IMR-90 (cell line): ENCODE results near the gene ZNF217. TPM values are rescaled to one million over a fixed set of nuclear protein-coding genes. Genes with fewer than 3 reads are reported as not detected.

ENCODE experiments used
- ATAC-seq: fragments of 200-7000 bp; cut with Tn5 transposase; 2 replicates; pipeline ENCODE4 v1.9.1; 2020; ENCODE audit warnings: low read depth, mild to moderate bottlenecking, moderate library complexity
- BruUV-seq: library from RNA; stranded (reverse); fragments of 400-500 nt; replicated peaks from 2 replicates; lab custom pipeline; 2021; lab: Mats Ljungman, UMichigan
- CTCF ChIA-PET: fragments of 300-600 bp; formaldehyde crosslinking; extraction: SDS; loops from one replicate; lab custom pipeline; 2021; ENCODE audit warnings: antibody characterized with exemption; lab: Yijun Ruan, JAX
- POLR2A ChIA-PET: fragments of 300-600 bp; sonication (Branson Sonifier 250); formaldehyde crosslinking; loops from one replicate; lab custom pipeline; 2022; ENCODE audit warnings: antibody characterized with exemption; ENCODE audit not compliant: unreplicated experiment; lab: Charles Lee
- DNase-seq: peaks from one replicate; pipeline ENCODE4 v3.0.0; 2013
- H2AFZ ChIP-seq: replicated peaks from 2 replicates; pipeline ENCODE3; 2013; ENCODE audit warnings: low read length, mild to moderate bottlenecking; ENCODE audit not compliant: poor library complexity
- H2AK5ac ChIP-seq: 2 replicates; pipeline ENCODE4 v1.6.1; 2013; ENCODE audit warnings: low read depth, low read length, inconsistent platforms
- H2AK9ac ChIP-seq: replicated peaks from 2 replicates; pipeline ENCODE3; 2013; ENCODE audit warnings: mild to moderate bottlenecking, low read depth, low read length, moderate library complexity; ENCODE audit not compliant: poor library complexity
- H2BK120ac ChIP-seq: 2 replicates; pipeline ENCODE4 v1.6.1; 2013; ENCODE audit warnings: low read depth, low read length, inconsistent platforms
- H2BK15ac ChIP-seq: 3 replicates; pipeline ENCODE4 v1.6.1; 2013; ENCODE audit warnings: low read depth, low read length, inconsistent platforms
- H2BK20ac ChIP-seq: 2 replicates; pipeline ENCODE4 v1.6.1; 2013; ENCODE audit warnings: low read depth, mild to moderate bottlenecking, inconsistent platforms, low read length, moderate library complexity
- H2BK5ac ChIP-seq: 2 replicates; pipeline ENCODE4 v1.6.1; 2013; ENCODE audit warnings: mild to moderate bottlenecking, low read depth, low read length, inconsistent platforms; ENCODE audit not compliant: poor library complexity, severe bottlenecking
- H3K14ac ChIP-seq: replicated peaks from 2 replicates; pipeline ENCODE4 v1.6.1; 2013; ENCODE audit warnings: low read depth, low read length, inconsistent platforms
- H3K18ac ChIP-seq: 2 replicates; pipeline ENCODE4 v1.6.1; 2013; ENCODE audit warnings: low read depth, low read length, control low read depth
- H3K23ac ChIP-seq: 2 replicates; pipeline ENCODE4 v1.6.1; 2013; ENCODE audit warnings: low read depth, low read length, inconsistent platforms
- H3K27ac ChIP-seq: 2 replicates; pipeline ENCODE4 v1.5.1; 2013; ENCODE audit warnings: mild to moderate bottlenecking, control low read depth, low read length; ENCODE audit not compliant: insufficient read depth
- H3K27me3 ChIP-seq: 2 replicates; pipeline ENCODE4 v1.6.1; 2013; ENCODE audit warnings: low read length; ENCODE audit not compliant: control insufficient read depth, insufficient read depth
- H3K36me3 ChIP-seq: 2 replicates; pipeline ENCODE4 v1.6.1; 2013; ENCODE audit warnings: low read length, mixed read lengths; ENCODE audit not compliant: control insufficient read depth, insufficient read depth
- H3K4ac ChIP-seq: 2 replicates; pipeline ENCODE4 v1.6.1; 2013; ENCODE audit warnings: low read depth, low read length, inconsistent platforms
- H3K4me1 ChIP-seq: 2 replicates; pipeline ENCODE4 v1.6.1; 2013; ENCODE audit warnings: low read length, mixed read lengths; ENCODE audit not compliant: control insufficient read depth, insufficient read depth
- H3K4me2 ChIP-seq: 2 replicates; pipeline ENCODE4 v1.6.1; 2013; ENCODE audit warnings: low read depth, mild to moderate bottlenecking, control low read depth, low read length, moderate library complexity
- H3K4me3 ChIP-seq: 2 replicates; pipeline ENCODE4 v1.5.1; 2013; ENCODE audit warnings: low read depth, mild to moderate bottlenecking, control low read depth, low read length, moderate library complexity; ENCODE audit not compliant: insufficient read depth
- H3K56ac ChIP-seq: 2 replicates; pipeline ENCODE4 v1.6.1; 2013; ENCODE audit warnings: low read length, inconsistent platforms; ENCODE audit not compliant: insufficient read depth; ENCODE audit errors: extremely low read depth
- H3K79me1 ChIP-seq, 2 experiments: 2 replicates each; pipeline ENCODE4 v1.6.1; 2013; ENCODE audit warnings: low read length in 2 of 2, inconsistent platforms in 1 of 2, low read depth in 1 of 2
- H3K9ac ChIP-seq: 2 replicates; pipeline ENCODE4 v1.6.1; 2013; ENCODE audit warnings: low read depth, low read length, control low read depth
- H3K9me1 ChIP-seq: 2 replicates; pipeline ENCODE4 v1.6.1; 2013; ENCODE audit warnings: low read length, inconsistent platforms; ENCODE audit not compliant: insufficient read depth
- H3K9me3 ChIP-seq: 2 replicates; pipeline ENCODE4 v1.6.1; 2013; ENCODE audit warnings: low read length; ENCODE audit not compliant: control insufficient read depth, insufficient read depth
- H4K20me1 ChIP-seq: 2 replicates; pipeline ENCODE4 v1.6.1; 2013; ENCODE audit warnings: low read length, inconsistent platforms; ENCODE audit not compliant: insufficient read depth
- H4K5ac ChIP-seq: 2 replicates; pipeline ENCODE4 v1.6.1; 2013; ENCODE audit warnings: mild to moderate bottlenecking, low read depth, low read length, control low read depth
- H4K8ac ChIP-seq, 2 experiments: 2 replicates each; pipeline ENCODE4 v1.6.1; 2013; ENCODE audit warnings: low read depth in 2 of 2, low read length in 2 of 2, control low read depth in 1 of 2, inconsistent platforms in 1 of 2
- H4K91ac ChIP-seq: 2 replicates; pipeline ENCODE4 v1.6.1; 2013; ENCODE audit warnings: low read depth, low read length, inconsistent platforms; ENCODE audit not compliant: insufficient read depth
- CEBPB ChIP-seq: IDR thresholded peaks from 2 replicates; pipeline ENCODE4 v1.6.1; 2012; ENCODE audit warnings: low read depth, low read length, improper control_type of control experiment
- CTCF ChIP-seq: conservative IDR thresholded peaks from 2 replicates; pipeline ENCODE4 v1.5.1; 2012; ENCODE audit warnings: mild to moderate bottlenecking, low read depth, low read length, improper control_type of control experiment
- FOS ChIP-seq: fragments of 150-350 bp; IDR thresholded peaks from 2 replicates; pipeline ENCODE4 v1.6.1; 2016; ENCODE audit warnings: low read depth, low read length
- RAD21 ChIP-seq: IDR thresholded peaks from 2 replicates; pipeline ENCODE4 v1.6.1; 2012; ENCODE audit warnings: low read length, improper control_type of control experiment
- SMC3 ChIP-seq: fragments of 150-350 bp; IDR thresholded peaks from 2 replicates; pipeline ENCODE4 v1.6.1; 2016; ENCODE audit warnings: low read depth, mild to moderate bottlenecking, antibody characterized with exemption, low read length, moderate library complexity
- WGBS, 2 experiments: methylation state at CpG; one replicate each; pipeline versions ENCODE4 v1.1.5 to v1.1.7; 2013; ENCODE audit warnings: missing lambda C conversion rate in 2 of 2; ENCODE audit not compliant: insufficient read length in 1 of 2; ENCODE audit errors: extremely low coverage in 2 of 2; 5-methylcytosine and 5-hydroxymethylcytosine counted together
- dilution Hi-C: fragments of 300-500 bp; cut with HindIII; formaldehyde crosslinking; loops from one replicate; pipeline ENCODE4 v1.14.3; 2018; ENCODE audit warnings: low sequenced_read_pairs; ENCODE audit not compliant: unreplicated experiment
- in situ Hi-C: fragments of 300-500 bp; cut with MboI; formaldehyde crosslinking; loops from 3 replicates; pipeline ENCODE4 v1.14.3; 2019; ENCODE audit warnings: low sequenced_read_pairs, inconsistent platforms, mixed read lengths
- intact Hi-C: fragments of 100-400 bp; cut with micrococcal nuclease; formaldehyde crosslinking; loops from 2 replicates; pipeline ENCODE4 v1.10.0; 2022
- polyA plus RNA-seq, 3 experiments: library from polyadenylated mRNA; depleted of rRNA; stranded (reverse); fragments of >200 nt; gene quantifications; 2 replicates each; pipeline ENCODE4 v1.2.3, GENCODE V29; 2012; ENCODE audit warnings: low replicate concordance in 1 of 3
- total RNA-seq: library from RNA; depleted of rRNA; stranded (reverse); fragments of >200 nt; gene quantifications from 2 replicates; pipeline ENCODE4 v1.2.3, GENCODE V29; 2012

The ZNF217 gene
- total and polyA plus RNA-seq, 2 of the 4 experiments (the other 2 are of a cell fraction), result 9.1 to 27.8 TPM

GRCh38 chr20:53547664-53548239 lies 45.9 kb downstream of the ZNF217 start:
- intact Hi-C loops, result loop anchor here (1.0 to 10.0 kb wide), 5 partner anchors 333 to 1419 kb away; no protein-coding TSS in a partner anchor
- no peak overlapping the region for H2BK120ac ChIP-seq
- no CpG with 5 or more reads among the region's 7 CpGs for WGBS, 2 experiments

More at GRCh38 chr20:53547664-53548239, 45.9 kb downstream of the ZNF217 start:
- H3K27ac ChIP-seq, result no peak overlapping the region
- H3K36me3 ChIP-seq, result no peaks in the 10 kb centered on the region
- H2AFZ ChIP-seq, result peak overlapping the region; percentile 54
- H3K4me1 ChIP-seq, result peaks cover 6% of the 10 kb centered on the region
- H3K27me3 ChIP-seq, result no peaks in the 10 kb centered on the region
- no peak overlapping the region for H3K4ac ChIP-seq
- ChIA-PET CTCF (interaction anchor here (0.5 to 1.7 kb wide), 10 partner anchors 9 to 1308 kb away, joined by 3 to 14 read pairs (median 3); no protein-coding TSS in a partner anchor), POLR2A (interaction anchor here (0.8 kb wide), 1 partner anchor 397 kb away, joined by 3 read pairs; no protein-coding TSS in a partner anchor)
- no peak overlapping the region for H3K14ac ChIP-seq
- no peak overlapping the region for H4K91ac ChIP-seq
- no peak overlapping the region for H2BK20ac ChIP-seq
- H3K79me1 ChIP-seq, result no peaks in the 10 kb centered on the region
- DNase-seq (peak; percentile 76), ATAC-seq (peak; percentile 94)
- H3K9me1 ChIP-seq, result no peaks in the 10 kb centered on the region
- TF ChIP-seq FOS (no peak), CEBPB (peak; percentile 19; the same call in 1 of the 2 replicates), CTCF (peak; percentile 93), RAD21 (peak; percentile 92), SMC3 (peak; percentile 89)
- H3K56ac ChIP-seq, result no peak overlapping the region
- H3K4me2 ChIP-seq, result no peak overlapping the region; the same call in 1 of the 2 replicates
- H3K4me3 ChIP-seq, result no peak overlapping the region
- no peak overlapping the region for H4K5ac ChIP-seq
- no peak overlapping the region; the same call in 1 of the 2 replicates for H3K18ac ChIP-seq
- H2BK15ac ChIP-seq, result no peak overlapping the region
- no peaks in the 10 kb centered on the region for H4K20me1 ChIP-seq
- no peak overlapping the region for H3K23ac ChIP-seq
- H2BK5ac ChIP-seq, result no peak overlapping the region
- peak overlapping the region; percentile 39; the same call in 1 of the 2 replicates for H3K9ac ChIP-seq
- no peak overlapping the region for H4K8ac ChIP-seq
- dilution Hi-C loops (no loop called here), in situ Hi-C loops (loop anchor here (5.0 to 10.0 kb wide), 2 partner anchors 400 to 1233 kb away; no protein-coding TSS in a partner anchor)
- H3K9me3 ChIP-seq, result no peaks in the 10 kb centered on the region
- no TSS peak for BruUV-seq
- no peak overlapping the region for H2AK9ac ChIP-seq
- no peak overlapping the region for H2AK5ac ChIP-seq
